Activated naive CD8-positive, alpha-beta T cell treated with anti-CD3 and anti-CD28 coated beads, Interleukin-2, amount 10 ng/mL, durations not matched to agents 7 days and 5 days (primary cell): ENCODE results near the gene RFX3. TPM values are rescaled to one million over a fixed set of nuclear protein-coding genes. Genes with fewer than 3 reads are reported as not detected.

Source experiments
- ATAC-seq: fragments of 150-1000 bp; cut with Tn5 transposase; one replicate; pipeline ENCODE4 v1.10.0; 2021; ENCODE audit warnings: low read depth, moderate library complexity
- POLR2A ChIA-PET: fragments of 350-600 bp; sonication (Branson Sonifier 250); formaldehyde crosslinking; loops from one replicate; lab custom pipeline; 2021; ENCODE audit warnings: antibody characterized with exemption; lab: Charles Lee
- DNase-seq: peaks from one replicate; pipeline ENCODE4 v3.0.0; 2021
- H3K27ac Mint-ChIP-seq: one replicate; pipeline ENCODE4 v1.8.0; 2022; ENCODE audit warnings: mild to moderate bottlenecking, mixed read lengths
- H3K27me3 Mint-ChIP-seq: one replicate; pipeline ENCODE4 v1.8.0; 2022; ENCODE audit warnings: mild to moderate bottlenecking, moderate library complexity, mixed read lengths
- H3K36me3 Mint-ChIP-seq: one replicate; pipeline ENCODE4 v1.8.0; 2021; ENCODE audit warnings: mild to moderate bottlenecking, mixed read lengths
- H3K4me1 Mint-ChIP-seq: one replicate; pipeline ENCODE4 v1.8.0; 2021; ENCODE audit warnings: mixed read lengths
- H3K4me3 Mint-ChIP-seq: one replicate; pipeline ENCODE4 v1.8.0; 2022; ENCODE audit warnings: mild to moderate bottlenecking, moderate library complexity, mixed read lengths
- H3K9me3 Mint-ChIP-seq: one replicate; pipeline ENCODE4 v1.8.0; 2021; ENCODE audit warnings: mixed read lengths
- total RNA-seq, 2 experiments: library from RNA; stranded (reverse); gene quantifications; one replicate each; pipeline ENCODE4 v1.2.3, GENCODE V29; 2021

RFX3 gene
- total RNA-seq, 2 experiments from 2014 or later, result 13.5 to 16.2 TPM

- no peaks in the 10 kb centered on the region for H3K4me1 Mint-ChIP-seq
- POLR2A ChIA-PET, result no interaction called here
- H3K36me3 Mint-ChIP-seq, result peaks cover 11% of the 10 kb centered on the region
Observed at GRCh38 chr9:3250741-3251140, 275.1 kb downstream of the RFX3 start.

GRCh38 chr9:3247211-3247610 lies 278.6 kb downstream of the RFX3 start:
- no peaks in the 10 kb centered on the region for H3K9me3 Mint-ChIP-seq
- peaks cover 10% of the 10 kb centered on the region for H3K36me3 Mint-ChIP-seq
- no peaks in the 10 kb centered on the region for H3K4me1 Mint-ChIP-seq
- no peaks in the 10 kb centered on the region for H3K27me3 Mint-ChIP-seq
- POLR2A ChIA-PET, result no interaction called here
- ATAC-seq (no peak), DNase-seq (no peak)
- H3K27ac Mint-ChIP-seq, result no peak overlapping the region
- H3K4me3 Mint-ChIP-seq, result no peak overlapping the region

More at GRCh38 chr9:3250741-3251140, 275.1 kb downstream of the RFX3 start:
- Mint-ChIP-seq H3K27me3 (no peaks in the 10 kb centered on the region), H3K9me3 (no peaks in the 10 kb centered on the region), H3K4me3 (no peak overlapping the region), H3K27ac (no peak overlapping the region)
- ATAC-seq (no peak), DNase-seq (no peak)

GRCh38 chr9:3246241-3246640 lies 279.6 kb downstream of the RFX3 start:
- H3K36me3 Mint-ChIP-seq, result peaks cover 8% of the 10 kb centered on the region
- no peak overlapping the region for H3K27ac Mint-ChIP-seq
- H3K27me3 Mint-ChIP-seq, result no peaks in the 10 kb centered on the region
- ATAC-seq, result no peak
- no peaks in the 10 kb centered on the region for H3K9me3 Mint-ChIP-seq
- H3K4me3 Mint-ChIP-seq, result no peak overlapping the region
- DNase-seq, result no peak
- POLR2A ChIA-PET, result no interaction called here
- peaks cover 6% of the 10 kb centered on the region for H3K4me1 Mint-ChIP-seq

GRCh38 chr9:3244963-3245653 lies 280.7 kb downstream of the RFX3 start:
- POLR2A ChIA-PET, result no interaction called here
- Mint-ChIP-seq H3K4me3 (no peak overlapping the region), H3K36me3 (peaks cover 8% of the 10 kb centered on the region), H3K9me3 (no peaks in the 10 kb centered on the region), H3K4me1 (peaks cover 6% of the 10 kb centered on the region), H3K27ac (no peak overlapping the region), H3K27me3 (no peaks in the 10 kb centered on the region)
- DNase-seq (no peak), ATAC-seq (no peak)

GRCh38 chr9:3243683-3244082 lies 282.1 kb downstream of the RFX3 start:
- ATAC-seq (no peak), DNase-seq (no peak)
- H3K27me3 Mint-ChIP-seq, result no peaks in the 10 kb centered on the region
- no peaks in the 10 kb centered on the region for H3K9me3 Mint-ChIP-seq
- POLR2A ChIA-PET, result no interaction called here
- H3K4me3 Mint-ChIP-seq, result no peak overlapping the region
- no peak overlapping the region for H3K27ac Mint-ChIP-seq
- H3K36me3 Mint-ChIP-seq, result peaks cover 8% of the 10 kb centered on the region
- peaks cover 6% of the 10 kb centered on the region for H3K4me1 Mint-ChIP-seq

- POLR2A ChIA-PET, result interaction anchor here (0.7 to 1.0 kb wide), 2 partner anchors 200 to 338 kb away, joined by 3 read pairs; no protein-coding TSS in a partner anchor
- ATAC-seq, result no peak
Observed at GRCh38 chr9:3241290-3241689, 284.5 kb downstream of the RFX3 start.

GRCh38 chr9:3240656-3241268 lies 285.0 kb downstream of the RFX3 start:
- ATAC-seq, result peak; percentile 97
- no peaks in the 10 kb centered on the region for H3K9me3 Mint-ChIP-seq
- DNase-seq, result peak; percentile 59
- peaks cover 5% of the 10 kb centered on the region for H3K36me3 Mint-ChIP-seq
- H3K27ac Mint-ChIP-seq, result no peak overlapping the region
- peaks cover 8% of the 10 kb centered on the region for H3K4me1 Mint-ChIP-seq
- POLR2A ChIA-PET, result interaction anchor here (0.7 to 1.0 kb wide), 2 partner anchors 201 to 338 kb away, joined by 3 read pairs; no protein-coding TSS in a partner anchor
- H3K4me3 Mint-ChIP-seq, result no peak overlapping the region
- H3K27me3 Mint-ChIP-seq, result no peaks in the 10 kb centered on the region

More at GRCh38 chr9:3241290-3241689, 284.5 kb downstream of the RFX3 start:
- Mint-ChIP-seq H3K27me3 (no peaks in the 10 kb centered on the region), H3K27ac (no peak overlapping the region), H3K4me1 (peaks cover 6% of the 10 kb centered on the region), H3K9me3 (no peaks in the 10 kb centered on the region), H3K4me3 (no peak overlapping the region), H3K36me3 (peaks cover 7% of the 10 kb centered on the region)
- no peak for DNase-seq

- Mint-ChIP-seq H3K4me1 (peaks cover 8% of the 10 kb centered on the region), H3K36me3 (no peaks in the 10 kb centered on the region), H3K27me3 (no peaks in the 10 kb centered on the region), H3K9me3 (no peaks in the 10 kb centered on the region), H3K4me3 (no peak overlapping the region), H3K27ac (no peak overlapping the region)
- no peak for DNase-seq
- no peak for ATAC-seq
- POLR2A ChIA-PET, result no interaction called here
Observed at GRCh38 chr9:3239240-3239639, 286.6 kb downstream of the RFX3 start.

GRCh38 chr9:3238236-3238635 lies 287.6 kb downstream of the RFX3 start:
- H3K4me1 Mint-ChIP-seq, result peaks cover 8% of the 10 kb centered on the region
- no peak overlapping the region for H3K4me3 Mint-ChIP-seq
- H3K9me3 Mint-ChIP-seq, result no peaks in the 10 kb centered on the region
- H3K27me3 Mint-ChIP-seq, result no peaks in the 10 kb centered on the region
- ATAC-seq (no peak), DNase-seq (no peak)
- H3K27ac Mint-ChIP-seq, result no peak overlapping the region
- no peaks in the 10 kb centered on the region for H3K36me3 Mint-ChIP-seq
- POLR2A ChIA-PET, result no interaction called here

- H3K4me3 Mint-ChIP-seq, result no peak overlapping the region
- DNase-seq (no peak), ATAC-seq (no peak)
- H3K4me1 Mint-ChIP-seq, result peaks cover 8% of the 10 kb centered on the region
- POLR2A ChIA-PET, result no interaction called here
- no peaks in the 10 kb centered on the region for H3K9me3 Mint-ChIP-seq
- H3K36me3 Mint-ChIP-seq, result no peaks in the 10 kb centered on the region
- H3K27me3 Mint-ChIP-seq, result no peaks in the 10 kb centered on the region
- no peak overlapping the region for H3K27ac Mint-ChIP-seq
Observed at GRCh38 chr9:3237121-3237520, 288.7 kb downstream of the RFX3 start.

GRCh38 chr9:3235497-3235896 lies 290.3 kb downstream of the RFX3 start:
- Mint-ChIP-seq H3K27me3 (no peaks in the 10 kb centered on the region), H3K4me3 (no peak overlapping the region), H3K27ac (no peak overlapping the region), H3K36me3 (peaks cover 1% of the 10 kb centered on the region), H3K9me3 (no peaks in the 10 kb centered on the region), H3K4me1 (peaks cover 2% of the 10 kb centered on the region)
- DNase-seq (no peak), ATAC-seq (no peak)
- POLR2A ChIA-PET, result no interaction called here

GRCh38 chr9:3224931-3225330 lies 300.9 kb downstream of the RFX3 start:
- POLR2A ChIA-PET, result no interaction called here
- H3K4me3 Mint-ChIP-seq, result no peak overlapping the region
- H3K4me1 Mint-ChIP-seq, result no peaks in the 10 kb centered on the region
- no peaks in the 10 kb centered on the region for H3K27me3 Mint-ChIP-seq
- DNase-seq (no peak), ATAC-seq (no peak)
- H3K27ac Mint-ChIP-seq, result no peak overlapping the region
- no peaks in the 10 kb centered on the region for H3K36me3 Mint-ChIP-seq
- H3K9me3 Mint-ChIP-seq, result no peaks in the 10 kb centered on the region

GRCh38 chr9:3215658-3216057 lies 310.1 kb downstream of the RFX3 start:
- ATAC-seq, result no peak
- peaks cover 3% of the 10 kb centered on the region for H3K27me3 Mint-ChIP-seq
- POLR2A ChIA-PET, result no interaction called here

GRCh38 chr9:3214741-3215140 lies 311.1 kb downstream of the RFX3 start:
- no peaks in the 10 kb centered on the region for H3K9me3 Mint-ChIP-seq
- H3K4me1 Mint-ChIP-seq, result no peaks in the 10 kb centered on the region
- no peak for DNase-seq
- POLR2A ChIA-PET, result no interaction called here
- H3K27me3 Mint-ChIP-seq, result peaks cover 8% of the 10 kb centered on the region
- no peaks in the 10 kb centered on the region for H3K36me3 Mint-ChIP-seq
- H3K27ac Mint-ChIP-seq, result no peak overlapping the region
- no peak for ATAC-seq
- H3K4me3 Mint-ChIP-seq, result no peak overlapping the region

More at GRCh38 chr9:3215658-3216057, 310.1 kb downstream of the RFX3 start:
- Mint-ChIP-seq H3K36me3 (no peaks in the 10 kb centered on the region), H3K27ac (no peak overlapping the region), H3K9me3 (no peaks in the 10 kb centered on the region), H3K4me1 (no peaks in the 10 kb centered on the region), H3K4me3 (no peak overlapping the region)
- no peak for DNase-seq
